Neural cell (in vitro differentiated cells): Measurements from ENCODE around the gene NUDT4.

ENCODE experiments used
- CTCF ChIP-seq: fragments of 450-650 bp; IDR thresholded peaks from 2 replicates; pipeline ENCODE4 v1.5.1; 2014; ENCODE audit warnings: antibody characterized with exemption, mild to moderate bottlenecking, moderate library complexity; ENCODE audit not compliant: poor library complexity, severe bottlenecking
- EZH2 ChIP-seq: fragments of 200-600, 300-800 bp; shearing (Covaris generic), sonication (generic); IDR thresholded peaks from 2 replicates; pipeline ENCODE4 v1.6.1; 2014; ENCODE audit warnings: antibody characterized with exemption, low read length, borderline replicate concordance, mild to moderate bottlenecking; ENCODE audit not compliant: insufficient read depth, poor library complexity, severe bottlenecking
- POLR2AphosphoS5 ChIP-seq: IDR thresholded peaks from 2 replicates; pipeline ENCODE4 v1.6.1; 2012

- no peak for TF ChIP-seq POLR2AphosphoS5
- no peak for TF ChIP-seq CTCF
- no peak for TF ChIP-seq EZH2
Measured at GRCh38 chr12:93333054-93333453, 44.7 kb upstream of the NUDT4 start.
